ENCODE data around the gene CTU2.

DNA sequence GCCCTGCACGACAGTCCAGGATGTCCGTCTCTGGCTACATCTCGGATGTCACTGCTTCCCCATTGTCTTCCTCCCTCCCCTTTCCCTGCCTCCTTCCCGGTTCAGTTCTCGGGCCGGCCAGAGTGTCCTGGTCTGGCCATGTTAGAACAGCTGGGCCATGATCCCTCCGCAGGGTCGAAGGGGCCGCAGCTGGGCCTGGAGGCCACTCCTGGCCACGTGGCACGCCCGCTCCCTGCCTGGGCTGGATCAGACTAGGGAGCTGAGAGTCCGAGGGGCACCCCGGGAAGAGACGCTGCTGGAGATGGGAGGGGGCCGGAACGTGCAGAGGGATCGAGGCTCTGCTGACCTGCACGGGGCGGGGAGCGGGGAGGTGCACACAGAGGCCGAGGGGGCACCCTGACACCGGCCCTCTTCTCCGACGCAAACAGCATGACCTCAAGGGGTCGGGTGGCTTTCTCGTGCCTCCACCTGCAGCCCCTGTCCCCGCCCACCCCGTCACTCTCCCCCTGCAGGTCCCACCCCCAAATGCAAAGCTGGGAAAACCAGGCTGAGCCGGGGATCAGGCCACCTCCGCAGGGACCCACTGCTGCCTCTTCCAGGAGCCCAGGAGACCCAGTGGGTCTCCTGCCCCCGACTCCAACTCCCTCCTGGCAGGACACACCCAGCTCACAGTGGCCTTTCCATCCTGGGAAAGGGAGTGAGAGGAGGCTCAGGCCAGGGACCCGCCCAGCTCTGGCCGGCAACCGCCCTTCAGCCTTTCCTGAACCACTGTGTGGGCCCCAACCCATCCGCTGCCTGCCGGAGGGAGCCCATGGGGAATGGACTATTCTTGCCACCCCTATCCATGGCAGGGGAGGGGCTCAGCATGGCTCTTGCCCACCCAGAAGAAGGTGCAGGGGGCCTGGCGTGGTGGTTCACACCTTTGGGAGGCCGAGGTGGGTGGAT is 38.5 kb downstream of the CTU2 start:
- TF ChIP-seq, protein P1, sequence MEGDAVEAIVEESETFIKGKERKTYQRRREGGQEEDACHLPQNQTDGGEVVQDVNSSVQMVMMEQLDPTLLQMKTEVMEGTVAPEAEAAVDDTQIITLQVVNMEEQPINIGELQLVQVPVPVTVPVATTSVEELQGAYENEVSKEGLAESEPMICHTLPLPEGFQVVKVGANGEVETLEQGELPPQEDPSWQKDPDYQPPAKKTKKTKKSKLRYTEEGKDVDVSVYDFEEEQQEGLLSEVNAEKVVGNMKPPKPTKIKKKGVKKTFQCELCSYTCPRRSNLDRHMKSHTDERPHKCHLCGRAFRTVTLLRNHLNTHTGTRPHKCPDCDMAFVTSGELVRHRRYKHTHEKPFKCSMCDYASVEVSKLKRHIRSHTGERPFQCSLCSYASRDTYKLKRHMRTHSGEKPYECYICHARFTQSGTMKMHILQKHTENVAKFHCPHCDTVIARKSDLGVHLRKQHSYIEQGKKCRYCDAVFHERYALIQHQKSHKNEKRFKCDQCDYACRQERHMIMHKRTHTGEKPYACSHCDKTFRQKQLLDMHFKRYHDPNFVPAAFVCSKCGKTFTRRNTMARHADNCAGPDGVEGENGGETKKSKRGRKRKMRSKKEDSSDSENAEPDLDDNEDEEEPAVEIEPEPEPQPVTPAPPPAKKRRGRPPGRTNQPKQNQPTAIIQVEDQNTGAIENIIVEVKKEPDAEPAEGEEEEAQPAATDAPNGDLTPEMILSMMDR (IDR thresholded peaks at IDR 0.05; ENCODE audit: low read length) = no peak
- no peak for TF ChIP-seq EZH2 (IDR thresholded peaks at IDR 0.05; ENCODE audit: borderline replicate concordance, low read length)
